Measurements from ENCODE around the gene VWA8.
"Not testable (repeated sequence)": the region's sequence is repeated elsewhere in the genome, so short reads cannot be mapped to it uniquely, and the experiment has no call there.

VWA8 gene

GRCh38 chr13:41647699-41648313 is 313.1 kb downstream of the VWA8 start:
- H3K36me3 ChIP-seq (ENCODE audit: control insufficient read depth in 2 of 2, insufficient read depth in 1 of 2, low read length in 2 of 2); H3K4me3 ChIP-seq (ENCODE audit: low read depth, low read length); POLR2A ChIA-PET; H3K4me1 ChIP-seq (ENCODE audit: control insufficient read depth, insufficient read depth, low read length); H3K27ac ChIP-seq (ENCODE audit: extremely low read depth, low read depth, low read length); H3K9me3 ChIP-seq (ENCODE audit: control insufficient read depth, insufficient read depth, low read depth, low read length): not testable (repeated sequence)
- CTCF ChIA-PET: interaction anchor here (0.6 kb wide), 1 partner anchor 9 kb away, joined by 3 read pairs; no protein-coding TSS in a partner anchor

- H3K4me1 ChIP-seq (ENCODE audit: control insufficient read depth, insufficient read depth, low read length): peaks cover 10% of the 10 kb centered on the region
- no peak for TF ChIP-seq ZNF302 (tag by site-specific recombination; IDR thresholded peaks at IDR 0.05; ENCODE audit: low read depth)
- no peak for TF ChIP-seq ZBTB17 (tag by site-specific recombination; IDR thresholded peaks at IDR 0.05)
- peak; percentile 32; the same call in 1 of the 2 replicates for TF ChIP-seq PRDM6 (tag by site-specific recombination; IDR thresholded peaks at IDR 0.05)
- H3K9me3 ChIP-seq (ENCODE audit: control insufficient read depth, insufficient read depth, low read depth, low read length): no peaks in the 10 kb centered on the region
- H3K27ac ChIP-seq (ENCODE audit: extremely low read depth, low read depth, low read length): no peak overlapping the region
- POLR2A ChIA-PET: no interaction called here
- H3K4me3 ChIP-seq (ENCODE audit: low read depth, low read length): no peak overlapping the region
- no peaks in the 10 kb centered on the region for H3K36me3 ChIP-seq (ENCODE audit: control insufficient read depth in 2 of 2, insufficient read depth in 1 of 2, low read length in 2 of 2)
- CTCF ChIA-PET: no interaction called here
Observed at GRCh38 chr13:41645331-41645730, 315.6 kb downstream of the VWA8 start.

DNA sequence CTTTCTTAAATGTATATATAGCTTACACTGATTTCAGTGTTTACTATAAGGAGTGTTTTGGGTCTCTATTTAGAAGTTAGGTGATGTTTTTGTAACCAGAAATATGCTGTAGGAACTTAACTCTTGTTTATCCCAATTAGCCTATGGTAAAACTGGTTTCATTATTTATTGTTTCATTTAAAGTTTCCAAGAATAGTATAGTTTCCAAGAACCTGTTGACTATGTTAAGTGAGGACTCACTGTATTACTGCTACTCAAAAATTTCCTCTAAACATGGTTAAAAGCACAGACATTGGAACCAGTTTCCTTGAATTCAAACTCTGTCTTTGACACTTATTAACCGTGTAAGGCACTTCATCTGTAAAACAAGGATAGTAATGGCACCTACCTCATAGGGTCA is 316.2 kb downstream of the VWA8 start:
- Histone ChIP-seq H3K27ac (ENCODE audit: extremely low read depth, low read depth, low read length) (no peak overlapping the region), H3K4me1 (ENCODE audit: control insufficient read depth, insufficient read depth, low read length) (peaks cover 11% of the 10 kb centered on the region), H3K4me3 (ENCODE audit: low read depth, low read length) (no peak overlapping the region), H3K9me3 (ENCODE audit: control insufficient read depth, insufficient read depth, low read depth, low read length) (no peaks in the 10 kb centered on the region), H3K36me3 (ENCODE audit: control insufficient read depth in 2 of 2, insufficient read depth in 1 of 2, low read length in 2 of 2) (no peaks in the 10 kb centered on the region)
- ChIA-PET POLR2A (no interaction called here), CTCF (no interaction called here)
- TF ChIP-seq ZNF561 (tag by site-specific recombination; IDR thresholded peaks at IDR 0.05; ENCODE audit: borderline replicate concordance): no peak
- TF ChIP-seq SCRT2 (tag by site-specific recombination; IDR thresholded peaks at IDR 0.05): peak; percentile 60; the same call in 1 of the 2 replicates

GRCh38 chr13:41643507-41643906 is 317.4 kb downstream of the VWA8 start:
- TF ChIP-seq GLIS1 (tag by site-specific recombination; IDR thresholded peaks at IDR 0.05): peak; percentile 59
- TF ChIP-seq ZNF146 (tag by site-specific recombination; IDR thresholded peaks at IDR 0.05): no peak
- Histone ChIP-seq H3K4me3 (ENCODE audit: low read depth, low read length) (no peak overlapping the region), H3K27ac (ENCODE audit: extremely low read depth, low read depth, low read length) (no peak overlapping the region), H3K9me3 (ENCODE audit: control insufficient read depth, insufficient read depth, low read depth, low read length) (no peaks in the 10 kb centered on the region), H3K4me1 (ENCODE audit: control insufficient read depth, insufficient read depth, low read length) (peaks cover 11% of the 10 kb centered on the region), H3K36me3 (ENCODE audit: control insufficient read depth in 2 of 2, insufficient read depth in 1 of 2, low read length in 2 of 2) (no peaks in the 10 kb centered on the region)
- ChIA-PET CTCF (interaction anchor here (0.5 to 0.7 kb wide), 2 partner anchors 376 to 561 kb away, joined by 3 read pairs; no protein-coding TSS in a partner anchor), POLR2A (no interaction called here)

- ChIA-PET POLR2A (no interaction called here), CTCF (no interaction called here)
- no peak overlapping the region for H3K4me3 ChIP-seq (ENCODE audit: low read depth, low read length)
- H3K27ac ChIP-seq (ENCODE audit: extremely low read depth, low read depth, low read length): no peak overlapping the region
- peaks cover 11% of the 10 kb centered on the region for H3K4me1 ChIP-seq (ENCODE audit: control insufficient read depth, insufficient read depth, low read length)
- no peaks in the 10 kb centered on the region for H3K9me3 ChIP-seq (ENCODE audit: control insufficient read depth, insufficient read depth, low read depth, low read length)
- no peaks in the 10 kb centered on the region for H3K36me3 ChIP-seq (ENCODE audit: control insufficient read depth in 2 of 2, insufficient read depth in 1 of 2, low read length in 2 of 2)
- TF ChIP-seq ZNF391 (tag by site-specific recombination; IDR thresholded peaks at IDR 0.05; ENCODE audit: borderline replicate concordance, low read depth) (no peak), ZNF645 (tag by site-specific recombination; IDR thresholded peaks at IDR 0.05) (no peak), BCL6B (tag by site-specific recombination; IDR thresholded peaks at IDR 0.05) (no peak), SP2 (tag by site-specific recombination; IDR thresholded peaks at IDR 0.05) (no peak), PATZ1 (tag by site-specific recombination; IDR thresholded peaks at IDR 0.05) (no peak)
- TF ChIP-seq, protein P1, sequence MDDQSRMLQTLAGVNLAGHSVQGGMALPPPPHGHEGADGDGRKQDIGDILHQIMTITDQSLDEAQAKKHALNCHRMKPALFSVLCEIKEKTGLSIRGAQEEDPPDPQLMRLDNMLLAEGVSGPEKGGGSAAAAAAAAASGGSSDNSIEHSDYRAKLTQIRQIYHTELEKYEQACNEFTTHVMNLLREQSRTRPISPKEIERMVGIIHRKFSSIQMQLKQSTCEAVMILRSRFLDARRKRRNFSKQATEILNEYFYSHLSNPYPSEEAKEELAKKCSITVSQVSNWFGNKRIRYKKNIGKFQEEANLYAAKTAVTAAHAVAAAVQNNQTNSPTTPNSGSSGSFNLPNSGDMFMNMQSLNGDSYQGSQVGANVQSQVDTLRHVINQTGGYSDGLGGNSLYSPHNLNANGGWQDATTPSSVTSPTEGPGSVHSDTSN (CRISPR knock-in tag; IDR thresholded peaks at IDR 0.05): no peak
Observed at GRCh38 chr13:41641961-41642360, 318.9 kb downstream of the VWA8 start.
